CD4-positive, alpha-beta T cell treated with Interleukin-15 for 1 hour (primary cell): ENCODE results near the gene OMP.
A peak's percentile ranks its signal among the peaks of the same experiment; 100 is the strongest.

Source experiments
- DNase-seq: peaks from one replicate; pipeline ENCODE4 v3.0.0-alpha.2; 2020

OMP gene

GRCh38 chr11:77069969-77070582 is 32.6 kb upstream of the OMP start:
- no peak for DNase-seq

GRCh38 chr11:77071077-77071476 is 31.6 kb upstream of the OMP start:
- DNase-seq: no peak

DNA sequence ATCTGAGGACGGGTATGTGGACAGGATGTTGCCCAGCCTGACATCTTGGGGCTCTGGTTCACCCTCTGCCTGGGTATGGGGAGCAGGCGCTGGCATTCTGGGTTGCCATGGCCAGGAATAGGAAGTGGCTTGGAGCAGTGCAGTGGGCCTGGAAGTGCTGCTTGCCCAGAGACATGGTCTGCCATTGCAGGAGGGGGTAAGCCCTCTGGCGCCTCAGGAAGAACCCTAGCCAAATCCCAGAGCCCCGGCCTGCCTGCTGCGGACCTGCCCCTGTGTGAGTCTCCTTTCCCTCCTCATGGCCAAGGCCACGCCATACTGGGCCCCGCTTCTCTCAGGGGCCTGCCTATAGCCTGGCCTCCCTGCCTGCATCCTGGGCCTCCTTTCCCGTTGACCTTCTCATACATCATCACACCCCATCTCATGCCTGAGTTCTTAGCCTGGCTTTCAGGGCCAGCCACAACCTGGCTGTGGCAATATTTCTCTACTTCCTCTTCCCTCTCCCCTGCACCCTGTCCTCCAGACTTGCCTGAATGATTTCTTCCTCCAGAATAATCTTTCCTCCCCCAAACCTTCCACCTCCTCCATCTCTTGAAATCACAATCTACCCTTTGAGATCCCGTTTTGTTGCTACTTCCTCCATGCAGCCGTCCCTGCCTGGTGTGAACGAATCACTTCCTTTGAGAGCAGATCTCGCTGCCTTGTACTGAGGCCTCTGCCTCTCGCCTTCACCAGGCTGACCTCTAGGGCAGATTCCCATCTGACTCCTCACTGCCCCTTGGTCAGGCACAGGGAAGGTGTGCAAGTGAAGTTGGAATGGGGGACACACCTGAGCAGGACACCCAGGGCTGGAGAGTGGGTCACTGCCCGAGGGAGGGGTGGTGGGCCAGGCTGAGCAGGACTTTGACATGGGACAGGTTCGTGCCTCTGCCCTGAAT is 30.7 kb upstream of the OMP start:
- no peak for DNase-seq

- DNase-seq: no peak
Observed at GRCh38 chr11:77072851-77073327, 29.8 kb upstream of the OMP start.

DNA sequence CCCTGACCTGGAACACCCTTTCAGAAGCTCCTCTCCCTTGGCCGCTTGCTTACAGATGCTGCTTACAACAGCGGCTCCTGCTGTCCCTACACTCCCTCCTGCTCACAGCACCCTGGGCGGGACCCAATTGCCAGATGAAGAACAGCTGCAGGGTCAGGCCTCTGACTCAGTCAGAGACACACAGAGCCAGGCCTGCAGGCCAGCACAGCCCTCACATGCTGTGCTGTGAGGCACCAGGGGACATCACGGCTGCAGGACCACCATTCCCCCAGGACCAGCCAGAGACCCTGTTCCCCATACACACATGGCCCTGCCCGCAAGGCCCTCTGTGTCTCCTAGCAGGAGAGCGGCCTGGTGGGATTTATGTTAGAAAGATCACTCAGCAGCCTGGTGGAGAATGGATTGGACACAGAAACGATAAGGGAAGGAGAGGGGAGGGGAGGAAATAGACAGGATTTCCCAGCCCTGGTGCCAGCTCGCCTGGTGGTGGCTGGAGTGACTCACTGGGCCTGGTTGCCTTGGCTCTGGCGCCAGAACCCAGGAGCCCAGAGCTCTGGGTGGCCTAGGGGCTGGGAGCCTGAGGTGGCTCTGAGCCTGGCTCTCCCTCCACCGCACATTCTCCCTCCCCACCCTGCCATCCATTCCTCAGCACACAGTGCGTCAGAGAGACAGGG is 29.2 kb upstream of the OMP start:
- DNase-seq: no peak

DNA sequence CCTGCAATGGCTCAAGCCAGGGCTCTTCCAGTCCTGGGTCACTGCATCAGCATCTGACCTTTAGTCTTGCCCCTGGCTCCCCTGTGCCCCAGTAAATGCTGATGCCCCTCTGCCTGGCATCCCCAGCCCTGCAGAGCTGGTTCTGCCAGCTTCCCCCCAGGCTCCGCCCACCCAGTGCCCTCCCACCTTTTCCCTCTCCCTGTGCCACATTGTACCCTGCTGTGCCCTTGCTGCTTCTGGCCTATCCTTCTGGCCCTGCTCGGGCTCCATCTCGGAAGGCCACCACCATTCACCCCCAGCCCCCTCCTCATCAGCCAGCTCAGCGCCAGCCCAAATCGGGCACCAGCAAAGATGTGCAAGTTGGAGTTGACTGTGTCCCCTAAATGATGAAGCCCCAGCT is 28.4 kb upstream of the OMP start:
- no peak for DNase-seq

DNA sequence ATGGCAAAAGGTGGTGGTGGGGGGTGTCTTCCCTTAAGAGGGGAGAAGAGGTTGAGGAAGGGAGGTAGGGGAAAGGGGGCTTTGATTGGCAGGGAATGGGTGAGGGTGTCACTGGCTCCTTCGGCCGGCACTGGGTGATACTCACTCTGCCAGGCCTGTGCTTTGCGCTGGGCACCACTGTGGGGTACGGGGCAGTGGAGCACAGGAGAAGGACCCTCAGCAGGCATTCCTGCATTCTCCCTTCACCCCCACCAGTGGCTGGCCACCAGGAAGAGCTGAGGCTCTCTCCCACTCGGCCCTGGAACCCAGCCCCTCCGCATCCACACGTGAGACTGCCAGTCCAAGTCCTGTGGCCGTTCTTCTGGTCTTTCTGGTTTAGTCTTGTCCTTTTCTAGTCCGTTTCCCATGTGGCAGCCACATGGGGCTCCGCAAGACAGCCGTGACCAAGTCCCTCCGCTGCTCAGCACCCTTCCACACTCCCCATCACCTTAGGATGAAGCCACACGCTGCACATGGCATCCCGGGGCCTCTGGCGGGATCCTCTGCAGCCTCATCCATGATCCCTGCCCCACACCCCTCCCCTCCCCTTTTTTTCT is 27.9 kb upstream of the OMP start:
- DNase-seq: no peak

- no peak for DNase-seq
Observed at GRCh38 chr11:77075425-77075905, 27.2 kb upstream of the OMP start.

- peak; percentile 12 for DNase-seq
Observed at GRCh38 chr11:77079666-77080065, 23.0 kb upstream of the OMP start.

DNA sequence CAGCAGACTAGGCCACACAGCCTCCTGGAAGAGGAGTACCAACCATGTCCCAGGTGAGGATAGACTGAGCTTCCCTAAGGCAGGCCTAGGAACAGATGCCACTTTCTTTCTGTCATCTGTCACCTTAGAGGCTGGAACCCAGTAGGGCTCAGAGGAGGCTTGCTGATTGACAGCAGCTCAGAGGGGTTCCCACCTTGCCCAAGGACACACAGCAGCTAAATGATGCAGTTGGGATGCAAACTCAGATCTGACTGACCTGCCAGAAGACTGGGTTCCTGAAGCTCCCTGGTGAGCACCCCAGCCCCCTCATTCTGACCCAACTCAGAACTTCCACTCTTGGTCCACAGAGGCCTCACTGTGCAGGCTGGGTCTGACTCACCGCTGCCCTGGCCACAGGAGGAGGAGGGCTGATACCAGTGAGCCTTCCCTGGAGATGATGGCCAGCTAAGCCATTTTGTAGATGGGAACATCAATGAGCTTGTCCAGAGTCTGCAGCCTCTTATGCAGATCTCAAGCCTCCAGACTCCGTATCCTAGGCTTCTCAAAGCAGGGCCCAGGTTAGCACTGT is 21.9 kb upstream of the OMP start:
- peak; percentile 10 for DNase-seq

GRCh38 chr11:77081381-77081851 is 21.2 kb upstream of the OMP start:
- DNase-seq: no peak

GRCh38 chr11:77081976-77082836 is 20.4 kb upstream of the OMP start:
- DNase-seq: peak; percentile 5

- peak; percentile 43 for DNase-seq
Observed at GRCh38 chr11:77082838-77083565, 19.6 kb upstream of the OMP start.

- peak; percentile 10 for DNase-seq
Observed at GRCh38 chr11:77083566-77084245, 18.9 kb upstream of the OMP start.

GRCh38 chr11:77084581-77085191 is 18.0 kb upstream of the OMP start:
- peak; percentile 15 for DNase-seq

DNA sequence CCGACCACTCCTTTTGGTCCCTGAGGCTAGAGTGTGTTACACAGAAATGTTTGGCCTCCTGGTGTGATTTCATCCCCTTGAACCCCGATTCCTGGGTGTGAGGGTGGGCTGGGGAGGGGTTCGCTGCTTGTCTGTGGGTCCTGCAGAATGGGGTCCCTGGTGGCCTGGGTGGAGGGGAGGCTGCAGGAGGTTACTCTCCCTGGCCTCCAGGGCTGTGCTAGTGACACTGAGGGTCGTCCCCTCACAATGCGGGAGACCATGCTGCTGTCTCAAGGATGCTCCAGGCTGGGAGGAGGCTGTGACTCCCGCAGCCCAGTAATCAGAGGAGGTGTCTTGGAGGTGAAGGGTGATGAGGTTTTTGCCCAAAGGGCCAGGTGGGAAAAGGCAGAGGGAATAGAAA is 17.0 kb upstream of the OMP start:
- DNase-seq: peak; percentile 14

- DNase-seq: no peak
Observed at GRCh38 chr11:77086521-77087472, 15.8 kb upstream of the OMP start.

DNA sequence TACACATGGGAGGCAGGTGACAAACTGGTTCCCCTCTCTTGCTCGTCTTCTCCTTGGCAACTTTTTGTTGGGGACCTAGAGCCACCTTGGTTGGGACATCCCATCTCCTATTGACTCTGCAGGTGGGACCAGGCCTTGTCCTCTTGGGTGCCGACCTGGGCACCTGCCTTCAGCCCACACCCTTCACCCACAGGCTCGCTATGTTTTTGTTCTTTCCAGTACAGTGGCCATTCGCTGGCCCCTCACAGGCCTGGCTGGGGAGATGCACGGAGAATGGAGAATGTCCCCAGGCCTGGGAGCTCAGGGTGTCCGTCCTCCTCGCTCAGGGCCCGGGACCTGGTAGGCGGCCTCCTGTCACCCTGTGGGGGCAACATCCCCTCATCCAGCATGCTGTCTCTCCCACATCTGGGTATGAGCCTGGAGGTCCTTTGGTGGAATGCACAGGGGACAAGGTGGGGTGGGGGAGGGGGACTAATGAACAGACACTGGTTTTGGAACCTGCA is 14.9 kb upstream of the OMP start:
- DNase-seq: no peak
